GM12878 (cell line): ENCODE measurements around the gene NEB. TPM values are rescaled to one million over a fixed set of nuclear protein-coding genes. Genes with fewer than 3 reads are reported as not detected.

ENCODE experiments used
- ATAC-seq: fragments of 200-7000 bp; cut with Tn5 transposase; 3 replicates; pipeline ENCODE4 v1.9.1; 2020; ENCODE audit warnings: mild to moderate bottlenecking, moderate library complexity
- BruUV-seq: library from RNA; stranded (reverse); fragments of 400-500 nt; replicated peaks from 2 replicates; lab custom pipeline; 2021; lab: Mats Ljungman, UMichigan
- CTCF ChIA-PET: fragments of 300-600 bp; sonication (Branson Sonifier 250); formaldehyde crosslinking; extraction: SDS; loops from one replicate; lab custom pipeline; 2021; ENCODE audit warnings: inconsistent platforms; lab: Yijun Ruan, JAX
- POLR2A ChIA-PET: fragments of 350-600 bp; formaldehyde crosslinking; extraction: SDS; loops from one replicate; lab custom pipeline; 2021; ENCODE audit warnings: inconsistent platforms; lab: Charles Lee
- RAD21 ChIA-PET: fragments of 300-600 bp; sonication (Branson Sonifier 250); formaldehyde crosslinking; loops from one replicate; lab custom pipeline; 2023; ENCODE audit warnings: antibody characterized with exemption; ENCODE audit not compliant: unreplicated experiment; lab: Charles Lee
- SMC1A ChIA-PET: fragments of 300-600 bp; sonication (Branson Sonifier 250); formaldehyde crosslinking; loops from one replicate; lab custom pipeline; 2023; ENCODE audit not compliant: unreplicated experiment, uncharacterized antibody; lab: Charles Lee
- DNase-seq: peaks from one replicate; pipeline ENCODE4 v3.0.0-alpha.2; 2011; ENCODE audit warnings: low read depth, low spot score
- FAIRE-seq: peaks from 3 replicates; lab custom pipeline; 2011; peaks lifted over from hg19 to GRCh38; lab: Jason Lieb, UNC
- H2AFZ ChIP-seq: 2 replicates; pipeline ENCODE4 v1.6.0; 2011; ENCODE audit warnings: low read depth, low read length, control low read depth; ENCODE audit not compliant: control insufficient read depth
- H3K27ac ChIP-seq: 2 replicates; pipeline ENCODE4 v1.5.1; 2011; ENCODE audit warnings: control low read depth; ENCODE audit not compliant: control insufficient read depth, insufficient read depth
- H3K27me3 ChIP-seq, 2 experiments: replicated peaks in 1 of 2; 2 replicates each; pipeline versions ENCODE4 v1.6.0 to v1.6.1; 2011; ENCODE audit warnings: low read length in 1 of 2; ENCODE audit not compliant: control insufficient read depth in 2 of 2, insufficient read depth in 2 of 2
- H3K36me3 ChIP-seq, 2 experiments: 2 replicates each; pipeline ENCODE4 v1.5.1; 2011; ENCODE audit warnings: low read length in 1 of 2; ENCODE audit not compliant: control insufficient read depth in 2 of 2, insufficient read depth in 2 of 2
- H3K4me1 ChIP-seq: 2 replicates; pipeline ENCODE4 v1.6.1; 2011; ENCODE audit warnings: mild to moderate bottlenecking, low read length, moderate library complexity, mixed read lengths; ENCODE audit not compliant: control insufficient read depth, insufficient read depth
- H3K4me2 ChIP-seq: 2 replicates; pipeline ENCODE4 v1.6.0; 2011; ENCODE audit warnings: control low read depth; ENCODE audit not compliant: control insufficient read depth, insufficient read depth
- H3K4me3 ChIP-seq: fragments of 200-600 bp; sonication (generic); 2 replicates; pipeline ENCODE4 v1.5.1; 2016
- H3K79me2 ChIP-seq: 2 replicates; pipeline ENCODE4 v1.6.0; 2011; ENCODE audit warnings: low read length; ENCODE audit not compliant: control insufficient read depth, insufficient read depth
- H3K9ac ChIP-seq: 2 replicates; pipeline ENCODE4 v1.8.0; 2011; ENCODE audit warnings: low read length, control low read depth, mixed read lengths; ENCODE audit not compliant: control insufficient read depth, insufficient read depth
- H3K9me3 ChIP-seq: replicated peaks from 3 replicates; pipeline ENCODE4 v1.5.1; 2011; ENCODE audit warnings: mild to moderate bottlenecking, low read length; ENCODE audit not compliant: control insufficient read depth, insufficient read depth
- H4K20me1 ChIP-seq: 2 replicates; pipeline ENCODE4 v1.6.0; 2011; ENCODE audit not compliant: control insufficient read depth, insufficient read depth
- BHLHE40 ChIP-seq, 2 experiments: fragments of 450-650 bp in 1 of 2; IDR thresholded peaks; 2 replicates each; pipeline ENCODE4 v1.6.1; 2011 to 2017; ENCODE audit warnings: low read depth in 2 of 2, borderline replicate concordance in 1 of 2, improper control_type of control experiment in 1 of 2, low read length in 1 of 2, mild to moderate bottlenecking in 1 of 2
- EP300 ChIP-seq, 2 experiments: fragments of 150-350 bp in 1 of 2; IDR thresholded peaks; 2 replicates each; pipeline ENCODE4 v1.6.1; 2011 to 2012; ENCODE audit warnings: low read depth in 2 of 2, low read length in 2 of 2, borderline replicate concordance in 1 of 2, improper control_type of control experiment in 1 of 2, inconsistent platforms in 1 of 2; ENCODE audit not compliant: control insufficient read depth in 1 of 2
- IRF4 ChIP-seq: IDR thresholded peaks from 2 replicates; pipeline ENCODE4 v1.6.1; 2011; ENCODE audit warnings: low read depth, low read length
- MTA3 ChIP-seq: IDR thresholded peaks from 2 replicates; pipeline ENCODE4 v1.6.1; 2012; ENCODE audit warnings: low read length, inconsistent platforms, borderline replicate concordance
- RAD51 ChIP-seq: fragments of 450-650 bp; IDR thresholded peaks from 2 replicates; pipeline ENCODE4 v1.6.1; 2016; ENCODE audit warnings: moderate library complexity, mild to moderate bottlenecking, inconsistent platforms
- ZNF207 ChIP-seq: fragments of 450-650 bp; IDR thresholded peaks from 2 replicates; pipeline ENCODE4 v1.6.1; 2014; ENCODE audit warnings: antibody characterized with exemption, mild to moderate bottlenecking, borderline replicate concordance
- WGBS: methylation state at CpG from one replicate; pipeline ENCODE4 v1.1.6; 2016; ENCODE audit warnings: low lambda C conversion rate; ENCODE audit not compliant: insufficient replicate concordance, insufficient coverage; ENCODE audit errors: missing lambda C conversion rate; 5-methylcytosine and 5-hydroxymethylcytosine counted together
- in situ Hi-C: fragments of 300-500 bp; cut with MboI; formaldehyde crosslinking; loops from 9 replicates; pipeline ENCODE4 v1.14.3; 2018; ENCODE audit warnings: mixed read lengths
- intact Hi-C: fragments of 100-400 bp; cut with micrococcal nuclease; formaldehyde crosslinking; loops from one replicate; pipeline ENCODE4 v1.14.2; 2022; ENCODE audit not compliant: unreplicated experiment
- polyA plus RNA-seq, 11 experiments: library from polyadenylated mRNA; depleted of rRNA in 4 of 11; unstranded in 6 of 11; stranded (reverse) in 5 of 11; fragments of >200 nt; fragmentation: Nextera tagmentation in 4 of 11; fragmentation: Illumina TruSeq in 1 of 11; extraction: Ambion mirVana in 4 of 11; extraction: Trizol in 1 of 11; gene quantifications; 1 replicate in 1 of 11; 2 replicates in 10 of 11; pipeline versions ENCODE4 v1.2.1 to v1.2.3, GENCODE V29; 2011 to 2016; ENCODE audit warnings: inconsistent platforms in 2 of 11, missing spikeins in 2 of 11, low read depth in 1 of 11
- total RNA-seq, 4 experiments: library from RNA; depleted of rRNA in 3 of 4; stranded (reverse); fragments of >200 nt in 3 of 4; fragmentation: Illumina TruSeq in 1 of 4; extraction: Trizol in 1 of 4; gene quantifications; 2 replicates each; pipeline versions ENCODE4 v1.2.1 to v1.2.3, GENCODE V29; 2013 to 2021
- TF ChIP-seq, protein P1 (sequence below): IDR thresholded peaks from 2 replicates; pipeline ENCODE4 v1.6.1; 2011; ENCODE audit warnings: low read depth, mild to moderate bottlenecking, low read length, moderate library complexity, borderline replicate concordance; ENCODE audit errors: extremely low read depth
- TF ChIP-seq, protein P2 (sequence below): IDR thresholded peaks from 2 replicates; pipeline ENCODE4 v1.6.1; 2011; ENCODE audit warnings: low read depth, low read length, improper control_type of control experiment, borderline replicate concordance

The NEB gene
- total and polyA plus RNA-seq, 10 of the 15 experiments (the other 5 are each of a cell fraction or from before 2014, with no cell fraction given) = 0.04 to 0.77 (median 0.12) TPM

DNA sequence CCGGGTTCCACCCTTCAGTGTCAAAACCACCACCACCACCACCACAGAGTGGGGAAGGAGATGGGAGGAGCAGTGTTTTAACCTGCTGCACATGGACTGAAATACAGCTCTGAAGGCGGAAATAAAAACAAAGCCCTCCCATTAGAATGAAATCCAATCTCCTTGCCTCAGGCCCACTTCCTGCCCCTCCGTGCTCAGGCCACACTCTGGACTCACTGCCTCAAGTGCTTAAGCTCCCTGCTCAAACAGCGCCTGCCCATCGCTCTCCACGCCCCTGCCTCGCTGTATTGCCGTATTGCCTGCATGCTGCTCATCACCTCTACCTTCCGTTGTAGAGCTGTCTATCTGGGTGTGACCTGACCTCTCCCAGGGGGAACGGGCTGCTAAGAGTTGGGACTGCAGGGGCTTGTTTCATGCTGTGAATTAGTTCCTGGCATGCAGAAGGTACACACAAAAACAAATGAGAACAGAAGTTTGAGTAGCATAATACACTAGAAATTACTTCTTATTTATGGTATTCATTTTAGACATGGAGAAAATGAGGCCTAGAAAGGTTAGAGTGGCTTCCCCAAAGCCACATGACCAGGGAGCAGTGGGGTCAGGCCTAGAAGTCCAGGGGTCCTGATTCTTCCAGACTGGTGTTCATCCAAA, 31.6 kb upstream of the NEB start:
- no peaks in the 10 kb centered on the region for H3K36me3 ChIP-seq
- no peaks in the 10 kb centered on the region for H3K27me3 ChIP-seq
- no peak overlapping the region for H3K4me2 ChIP-seq
- RAD21 ChIA-PET = no interaction called here
- FAIRE-seq = no peak
- intact Hi-C loops = no loop called here
- ATAC-seq = no peak
- no peak for DNase-seq
- WGBS = 43% methylated on average over 10 of the region's 10 CpGs
- SMC1A ChIA-PET = interaction anchor here (1.7 kb wide), 1 partner anchor 60 kb away, joined by 5 read pairs; no protein-coding TSS in a partner anchor
- in situ Hi-C loops = no loop called here
- POLR2A ChIA-PET = no interaction called here
- BruUV-seq = no TSS peak
- peaks cover 6% of the 10 kb centered on the region for H3K4me1 ChIP-seq
- TF ChIP-seq ZNF207 (no peak), BHLHE40 (IDR thresholded peaks at IDR 0.05; ENCODE audit: borderline replicate concordance in 1 of 2, low read depth in 2 of 2, low read length in 1 of 2) (no peak), MTA3 (no peak), EP300 (IDR thresholded peaks at IDR 0.05; ENCODE audit: borderline replicate concordance in 1 of 2, control insufficient read depth in 1 of 2, low read depth in 2 of 2, low read length in 2 of 2) (no peak), IRF4 (no peak)
- H3K79me2 ChIP-seq = no peaks in the 10 kb centered on the region
- no peak overlapping the region for H3K27ac ChIP-seq
- H3K4me3 ChIP-seq = no peak overlapping the region
- H3K9ac ChIP-seq = no peak overlapping the region
- no peaks in the 10 kb centered on the region for H4K20me1 ChIP-seq
- CTCF ChIA-PET = no interaction called here
- no peak overlapping the region for H2AFZ ChIP-seq
- H3K9me3 ChIP-seq = no peaks in the 10 kb centered on the region

DNA sequence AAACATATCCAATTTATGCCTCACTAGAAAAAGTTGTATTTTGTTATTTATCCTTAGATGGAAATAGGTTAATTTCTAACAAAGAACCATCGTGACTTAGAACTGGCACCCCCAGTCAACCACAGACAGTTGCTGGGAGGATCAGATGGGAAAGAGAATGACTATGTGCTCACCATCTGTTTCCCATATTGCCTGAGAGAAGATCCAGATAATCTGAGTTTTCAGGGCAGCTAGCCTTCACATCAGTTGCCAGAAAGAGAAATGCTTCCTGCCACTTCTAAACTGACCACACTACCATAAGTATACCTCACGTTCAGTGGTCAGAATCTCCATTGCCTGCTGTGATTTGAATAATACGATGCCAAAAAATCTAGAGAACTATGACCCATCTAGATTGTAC, 28.4 kb upstream of the NEB start:
- H3K4me1 ChIP-seq = peaks cover 5% of the 10 kb centered on the region
- FAIRE-seq = no peak
- H3K36me3 ChIP-seq = no peaks in the 10 kb centered on the region
- H3K9me3 ChIP-seq = no peaks in the 10 kb centered on the region
- no peak for TF ChIP-seq RAD51
- TF ChIP-seq, protein P1, sequence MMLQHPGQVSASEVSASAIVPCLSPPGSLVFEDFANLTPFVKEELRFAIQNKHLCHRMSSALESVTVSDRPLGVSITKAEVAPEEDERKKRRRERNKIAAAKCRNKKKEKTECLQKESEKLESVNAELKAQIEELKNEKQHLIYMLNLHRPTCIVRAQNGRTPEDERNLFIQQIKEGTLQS = no peak
- TF ChIP-seq, protein P2, sequence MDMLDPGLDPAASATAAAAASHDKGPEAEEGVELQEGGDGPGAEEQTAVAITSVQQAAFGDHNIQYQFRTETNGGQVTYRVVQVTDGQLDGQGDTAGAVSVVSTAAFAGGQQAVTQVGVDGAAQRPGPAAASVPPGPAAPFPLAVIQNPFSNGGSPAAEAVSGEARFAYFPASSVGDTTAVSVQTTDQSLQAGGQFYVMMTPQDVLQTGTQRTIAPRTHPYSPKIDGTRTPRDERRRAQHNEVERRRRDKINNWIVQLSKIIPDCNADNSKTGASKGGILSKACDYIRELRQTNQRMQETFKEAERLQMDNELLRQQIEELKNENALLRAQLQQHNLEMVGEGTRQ = no peak
- TF ChIP-seq, all 136 proteins: peak for 0
- Histone ChIP-seq H4K20me1 (no peaks in the 10 kb centered on the region), H3K79me2 (no peaks in the 10 kb centered on the region), H3K27me3 (no peaks in the 10 kb centered on the region), H3K27ac (no peak overlapping the region), H2AFZ (no peak overlapping the region), H3K4me3 (no peak overlapping the region), H3K4me2 (no peak overlapping the region), H3K9ac (no peak overlapping the region)
- ChIA-PET RAD21 (no interaction called here), SMC1A (no interaction called here), POLR2A (no interaction called here), CTCF (interaction anchor here (1.1 to 1.9 kb wide), 2 partner anchors 9 to 54 kb away, joined by 3 to 6 read pairs; no protein-coding TSS in a partner anchor)
- DNase-seq (no peak), ATAC-seq (no peak)
- 64% methylated on average over 3 of the region's 3 CpGs for WGBS
- no TSS peak for BruUV-seq
- intact Hi-C loops (no loop called here), in situ Hi-C loops (no loop called here)
